Jurkat, Clone E6-1 (cell line): ENCODE measurements around the gene PSAT1.

Source experiments
- DNase-seq: peaks from one replicate; pipeline ENCODE4 v3.0.0-alpha.2; 2011; ENCODE audit warnings: low read depth, low spot score
- H3K4me3 ChIP-seq: 2 replicates; pipeline ENCODE4 v1.5.1; 2011; ENCODE audit warnings: mild to moderate bottlenecking, low read length, control low read depth, moderate library complexity

The PSAT1 gene

GRCh38 chr9:78311886-78312524 is 15.1 kb downstream of the PSAT1 start:
- H3K4me3 ChIP-seq: no peak overlapping the region
- DNase-seq: no peak

GRCh38 chr9:78314550-78314949 is 17.6 kb downstream of the PSAT1 start:
- H3K4me3 ChIP-seq: no peak overlapping the region
- DNase-seq: no peak

- DNase-seq: no peak
- H3K4me3 ChIP-seq: no peak overlapping the region
These were observed 18.3 kb downstream of the PSAT1 start for GRCh38 chr9:78314953-78315870.

GRCh38 chr9:78316166-78316892 is 19.4 kb downstream of the PSAT1 start:
- DNase-seq: no peak
- no peak overlapping the region for H3K4me3 ChIP-seq

GRCh38 chr9:78319197-78320029 is 22.5 kb downstream of the PSAT1 start:
- no peak for DNase-seq

GRCh38 chr9:78320030-78320693 is 23.2 kb downstream of the PSAT1 start:
- no peak for DNase-seq
- H3K4me3 ChIP-seq: no peak overlapping the region

More at GRCh38 chr9:78319197-78320029, 22.5 kb downstream of the PSAT1 start:
- H3K4me3 ChIP-seq: no peak overlapping the region

GRCh38 chr9:78320875-78321496 is 24.1 kb downstream of the PSAT1 start:
- no peak for DNase-seq
- H3K4me3 ChIP-seq: no peak overlapping the region

GRCh38 chr9:78321505-78321904 is 24.6 kb downstream of the PSAT1 start:
- DNase-seq: no peak
- no peak overlapping the region for H3K4me3 ChIP-seq

GRCh38 chr9:78324068-78324650 is 27.2 kb downstream of the PSAT1 start:
- H3K4me3 ChIP-seq: no peak overlapping the region
- DNase-seq: no peak

- no peak overlapping the region for H3K4me3 ChIP-seq
- no peak for DNase-seq
These were observed 27.8 kb downstream of the PSAT1 start for GRCh38 chr9:78324682-78325081.

- no peak overlapping the region for H3K4me3 ChIP-seq
- no peak for DNase-seq
These were observed 28.4 kb downstream of the PSAT1 start for GRCh38 chr9:78325343-78325742.

- DNase-seq: no peak
- no peak overlapping the region for H3K4me3 ChIP-seq
These were observed 29.0 kb downstream of the PSAT1 start for GRCh38 chr9:78325846-78326360.

GRCh38 chr9:78326564-78326963 is 29.6 kb downstream of the PSAT1 start:
- no peak for DNase-seq
- no peak overlapping the region for H3K4me3 ChIP-seq

GRCh38 chr9:78332381-78332780 is 35.5 kb downstream of the PSAT1 start:
- no peak overlapping the region for H3K4me3 ChIP-seq
- DNase-seq: no peak

- DNase-seq: no peak
- H3K4me3 ChIP-seq: no peak overlapping the region
These were observed 51.9 kb downstream of the PSAT1 start for GRCh38 chr9:78348848-78349247.

- DNase-seq: peak; percentile 50
- H3K4me3 ChIP-seq: no peak overlapping the region
These were observed 54.9 kb downstream of the PSAT1 start for GRCh38 chr9:78351816-78352215.

- no peak for DNase-seq
- H3K4me3 ChIP-seq: no peak overlapping the region
These were observed 57.5 kb downstream of the PSAT1 start for GRCh38 chr9:78354324-78354973.
